NK-92 (cell line): ENCODE results near the gene CACNA1C.

ENCODE experiments used
- DNase-seq: peaks from one replicate; lab custom pipeline; 2025; ENCODE audit not compliant: unreplicated experiment; lab: John Stamatoyannopoulos, UW

Gene CACNA1C

GRCh38 chr12:2168808-2169207 is 116.0 kb downstream of the CACNA1C start:
- no peak for DNase-seq

- no peak for DNase-seq
These were observed 116.7 kb downstream of the CACNA1C start for GRCh38 chr12:2169489-2169888.

- no peak for DNase-seq
These were observed 117.2 kb downstream of the CACNA1C start for GRCh38 chr12:2169940-2170339.

- DNase-seq: no peak
These were observed 117.6 kb downstream of the CACNA1C start for GRCh38 chr12:2170376-2170775.

GRCh38 chr12:2171672-2172426 is 119.1 kb downstream of the CACNA1C start:
- no peak for DNase-seq

GRCh38 chr12:2172491-2173214 is 119.9 kb downstream of the CACNA1C start:
- no peak for DNase-seq

GRCh38 chr12:2173971-2174370 is 121.2 kb downstream of the CACNA1C start:
- no peak for DNase-seq

GRCh38 chr12:2177003-2177402 is 124.2 kb downstream of the CACNA1C start:
- no peak for DNase-seq

GRCh38 chr12:2177751-2178150 is 125.0 kb downstream of the CACNA1C start:
- no peak for DNase-seq

GRCh38 chr12:2179058-2179457 is 126.3 kb downstream of the CACNA1C start:
- no peak for DNase-seq

GRCh38 chr12:2179953-2180736 is 127.4 kb downstream of the CACNA1C start:
- DNase-seq: no peak

GRCh38 chr12:2180737-2181082 is 127.9 kb downstream of the CACNA1C start:
- DNase-seq: no peak

- no peak for DNase-seq
These were observed 131.1 kb downstream of the CACNA1C start for GRCh38 chr12:2183556-2184541.

- DNase-seq: no peak
These were observed 133.1 kb downstream of the CACNA1C start for GRCh38 chr12:2185751-2186341.

GRCh38 chr12:2187195-2187945 is 134.6 kb downstream of the CACNA1C start:
- DNase-seq: no peak

GRCh38 chr12:2190085-2190484 is 137.3 kb downstream of the CACNA1C start:
- no peak for DNase-seq

GRCh38 chr12:2190896-2191533 is 138.2 kb downstream of the CACNA1C start:
- no peak for DNase-seq

- DNase-seq: no peak
These were observed 138.9 kb downstream of the CACNA1C start for GRCh38 chr12:2191534-2192153.

- no peak for DNase-seq
These were observed 139.4 kb downstream of the CACNA1C start for GRCh38 chr12:2192231-2192630.
